H1 (cell line): Measurements from ENCODE around the gene ARHGAP15. TPM values are rescaled to one million over a fixed set of nuclear protein-coding genes. Genes with fewer than 3 reads are reported as not detected.

ENCODE experiments used
- CTCF ChIA-PET: fragments of 300-600 bp; sonication (Branson Sonifier 250); formaldehyde crosslinking; loops from one replicate; lab custom pipeline; 2021; ENCODE audit not compliant: partially characterized antibody; lab: Charles Lee
- POLR2A ChIA-PET: fragments of 300-600 bp; sonication (Branson Sonifier 250); formaldehyde crosslinking; loops from one replicate; lab custom pipeline; 2021; ENCODE audit warnings: inconsistent platforms; ENCODE audit not compliant: partially characterized antibody; lab: Charles Lee
- DNase-seq, 2 experiments: peaks; one replicate each; pipeline versions ENCODE4 v3.0.0 to v3.0.0-alpha.2; 2010 to 2022; ENCODE audit warnings: low spot score in 2 of 2, low read depth in 1 of 2, mixed read lengths in 1 of 2
- FAIRE-seq: peaks from 2 replicates; lab custom pipeline; 2011; peaks lifted over from hg19 to GRCh38; lab: Jason Lieb, UNC
- H2AFZ ChIP-seq: 2 replicates; pipeline ENCODE4 v1.8.1; 2012; ENCODE audit warnings: low read length, inconsistent platforms
- H2AK5ac ChIP-seq: 2 replicates; pipeline ENCODE4 v1.6.1; 2013; ENCODE audit warnings: low read depth, low read length
- H2BK120ac ChIP-seq: replicated peaks from 2 replicates; pipeline ENCODE3; 2013; ENCODE audit warnings: low read depth, low read length, inconsistent platforms
- H2BK12ac ChIP-seq: 2 replicates; pipeline ENCODE4 v1.6.1; 2013; ENCODE audit warnings: low read depth, low read length
- H2BK15ac ChIP-seq: 2 replicates; pipeline ENCODE4 v1.6.1; 2013; ENCODE audit warnings: low read length
- H2BK20ac ChIP-seq: 2 replicates; pipeline ENCODE4 v1.6.1; 2013; ENCODE audit warnings: low read length
- H2BK5ac ChIP-seq: 2 replicates; pipeline ENCODE4 v1.6.1; 2013; ENCODE audit warnings: low read depth, low read length
- H3K14ac ChIP-seq: 2 replicates; pipeline ENCODE4 v1.6.1; 2013; ENCODE audit warnings: inconsistent platforms; ENCODE audit not compliant: insufficient read length
- H3K18ac ChIP-seq: 2 replicates; pipeline ENCODE4 v1.6.1; 2013; ENCODE audit warnings: low read length; ENCODE audit errors: extremely low read depth
- H3K23ac ChIP-seq: 2 replicates; pipeline ENCODE4 v1.6.1; 2013; ENCODE audit warnings: inconsistent platforms; ENCODE audit not compliant: insufficient read length
- H3K23me2 ChIP-seq: 2 replicates; pipeline ENCODE4 v1.6.1; 2013; ENCODE audit warnings: low read depth, low read length
- H3K27ac ChIP-seq: 2 replicates; pipeline ENCODE4 v1.6.1; 2011; ENCODE audit warnings: low read depth, low read length, inconsistent platforms
- H3K27me3 ChIP-seq, 4 experiments: replicated peaks in 1 of 4; 1 replicate in 1 of 4; 2 replicates in 3 of 4; pipeline versions ENCODE4 v1.6.1 to v1.8.1; 2011 to 2013; ENCODE audit warnings: low read length in 3 of 4, mild to moderate bottlenecking in 3 of 4, inconsistent platforms in 2 of 4, mixed read lengths in 2 of 4, moderate library complexity in 1 of 4; ENCODE audit not compliant: control insufficient read depth in 3 of 4, insufficient read depth in 3 of 4; ENCODE audit errors: extremely low read depth in 1 of 4
- H3K36me3 ChIP-seq, 4 experiments: 2 replicates each; pipeline versions ENCODE4 v1.6.1 to v1.8.1; 2011 to 2013; ENCODE audit warnings: mild to moderate bottlenecking in 4 of 4, low read length in 3 of 4, moderate library complexity in 2 of 4, control low read depth in 1 of 4, inconsistent platforms in 1 of 4; ENCODE audit not compliant: insufficient read depth in 4 of 4, control insufficient read depth in 2 of 4
- H3K4ac ChIP-seq: replicated peaks from 2 replicates; pipeline ENCODE3; 2013; ENCODE audit warnings: low read length, low read depth, mixed read lengths, inconsistent platforms; ENCODE audit not compliant: insufficient read length
- H3K4me1 ChIP-seq, 4 experiments: replicated peaks in 1 of 4; 1 replicate in 1 of 4; 2 replicates in 3 of 4; pipeline versions ENCODE4 v1.6.1 to v1.8.1; 2011 to 2013; ENCODE audit warnings: low read length in 3 of 4, inconsistent platforms in 2 of 4, mixed read lengths in 1 of 4; ENCODE audit not compliant: insufficient read depth in 4 of 4, control insufficient read depth in 3 of 4
- H3K4me2 ChIP-seq, 2 experiments: 2 replicates each; pipeline versions ENCODE4 v1.6.1 to v1.8.1; 2011 to 2013; ENCODE audit warnings: low read depth in 2 of 2, low read length in 2 of 2, control low read depth in 1 of 2, inconsistent platforms in 1 of 2, mild to moderate bottlenecking in 1 of 2; ENCODE audit not compliant: insufficient read depth in 1 of 2
- H3K4me3 ChIP-seq, 4 experiments: fragments of 200-600, 300-600 bp in 1 of 4; sonication (generic), shearing (Covaris generic), sonication (Bioruptor Twin) in 1 of 4; 2 replicates each; pipeline versions ENCODE4 v1.5.1 to v1.8.1; 2011 to 2016; ENCODE audit warnings: low read length in 4 of 4, low read depth in 3 of 4, control low read depth in 2 of 4, inconsistent platforms in 2 of 4, mild to moderate bottlenecking in 2 of 4, mixed read lengths in 1 of 4, moderate library complexity in 1 of 4; ENCODE audit not compliant: insufficient read depth in 2 of 4; ENCODE audit errors: extremely low read depth in 1 of 4
- H3K56ac ChIP-seq: replicated peaks from 2 replicates; pipeline ENCODE3; 2013; ENCODE audit warnings: low read depth, mild to moderate bottlenecking, mixed read lengths, low read length, inconsistent platforms; ENCODE audit not compliant: insufficient read length
- H3K79me1 ChIP-seq: 2 replicates; pipeline ENCODE4 v1.6.1; 2013; ENCODE audit warnings: low read depth, low read length, control low read depth
- H3K79me2 ChIP-seq, 2 experiments: 2 replicates each; pipeline versions ENCODE4 v1.6.1 to v1.8.1; 2012 to 2013; ENCODE audit warnings: low read length in 2 of 2, mild to moderate bottlenecking in 2 of 2, inconsistent platforms in 1 of 2; ENCODE audit not compliant: insufficient read depth in 2 of 2, control insufficient read depth in 1 of 2
- H3K9ac ChIP-seq, 4 experiments: replicated peaks in 1 of 4; 1 replicate in 1 of 4; 2 replicates in 3 of 4; pipeline versions ENCODE4 v1.6.1 to v1.8.1; 2011 to 2013; ENCODE audit warnings: low read depth in 3 of 4, low read length in 3 of 4, control low read depth in 2 of 4, mild to moderate bottlenecking in 2 of 4, moderate library complexity in 2 of 4, inconsistent platforms in 1 of 4; ENCODE audit errors: extremely low read depth in 1 of 4
- H3K9me3 ChIP-seq, 2 experiments: 2 replicates each; pipeline versions ENCODE4 v1.6.1 to v1.8.1; 2012 to 2013; ENCODE audit warnings: mild to moderate bottlenecking in 2 of 2, moderate library complexity in 2 of 2, control low read depth in 1 of 2, inconsistent platforms in 1 of 2, low read depth in 1 of 2, low read length in 1 of 2, mixed read lengths in 1 of 2; ENCODE audit not compliant: insufficient read depth in 2 of 2
- H4K20me1 ChIP-seq, 2 experiments: replicated peaks in 1 of 2; 2 replicates each; pipeline versions ENCODE3 to v1.8.1; 2011 to 2013; ENCODE audit warnings: inconsistent platforms in 2 of 2, low read length in 2 of 2, mild to moderate bottlenecking in 1 of 2; ENCODE audit not compliant: insufficient read depth in 2 of 2, control insufficient read depth in 1 of 2
- H4K5ac ChIP-seq: 2 replicates; pipeline ENCODE4 v1.6.1; 2013; ENCODE audit warnings: low read length, low read depth, mixed read lengths, inconsistent platforms; ENCODE audit not compliant: insufficient read length
- H4K8ac ChIP-seq: 2 replicates; pipeline ENCODE4 v1.8.0; 2013; ENCODE audit warnings: mild to moderate bottlenecking, moderate library complexity, low read length, inconsistent platforms; ENCODE audit not compliant: insufficient read depth; ENCODE audit errors: extremely low read depth
- H4K91ac ChIP-seq: replicated peaks from 2 replicates; pipeline ENCODE3; 2013; ENCODE audit warnings: low read length, mixed read lengths, inconsistent platforms; ENCODE audit not compliant: insufficient read length
- BACH1 ChIP-seq: IDR thresholded peaks from 2 replicates; pipeline ENCODE4 v1.6.1; 2012; ENCODE audit warnings: low read length, improper control_type of control experiment
- CHD2 ChIP-seq: IDR thresholded peaks from 2 replicates; pipeline ENCODE4 v1.6.1; 2012; ENCODE audit warnings: low read length, improper control_type of control experiment
- EZH2 ChIP-seq: fragments of 200-600 bp; sonication (generic); IDR thresholded peaks from 2 replicates; pipeline ENCODE4 v1.7.1; 2012; ENCODE audit warnings: low read depth, mild to moderate bottlenecking, moderate library complexity, low read length, inconsistent platforms; ENCODE audit not compliant: severe bottlenecking
- FOSL1 ChIP-seq: IDR thresholded peaks from 2 replicates; pipeline ENCODE4 v1.6.1; 2011; ENCODE audit warnings: mild to moderate bottlenecking, low read depth, low read length, moderate library complexity; ENCODE audit not compliant: insufficient read depth
- KDM4A ChIP-seq: IDR thresholded peaks from one replicate; pipeline ENCODE4 v1.7.1; 2012; ENCODE audit warnings: low read depth, mild to moderate bottlenecking, moderate library complexity, low read length, inconsistent platforms; ENCODE audit not compliant: severe bottlenecking
- KDM5A ChIP-seq: fragments of 200-600 bp; IDR thresholded peaks from 2 replicates; pipeline ENCODE4 v1.7.1; 2012; ENCODE audit warnings: mild to moderate bottlenecking, low read length, inconsistent platforms, mixed read lengths
- PHF8 ChIP-seq: fragments of 200-600 bp; sonication (generic); conservative IDR thresholded peaks from 2 replicates; pipeline ENCODE4 v1.7.1; 2012; ENCODE audit warnings: low read depth, mild to moderate bottlenecking, inconsistent platforms, low read length, moderate library complexity
- POLR2A ChIP-seq, 2 experiments: IDR thresholded peaks; 1 replicate in 1 of 2; 2 replicates in 1 of 2; pipeline ENCODE4 v1.6.1; 2011; ENCODE audit warnings: low read depth in 2 of 2, low read length in 2 of 2, mild to moderate bottlenecking in 2 of 2; ENCODE audit errors: control extremely low read depth in 1 of 2
- TAF1 ChIP-seq: IDR thresholded peaks from 2 replicates; pipeline ENCODE4 v1.6.1; 2011; ENCODE audit warnings: mild to moderate bottlenecking, low read depth, low read length
- USF2 ChIP-seq: IDR thresholded peaks from 2 replicates; pipeline ENCODE4 v1.6.1; 2011; ENCODE audit warnings: low read length, improper control_type of control experiment
- WGBS, 2 experiments: shearing (Covaris generic) in 1 of 2; methylation state at CpG; one replicate each; pipeline versions ENCODE4 v1.1.6 to v1.1.7; 2013 to 2015; ENCODE audit warnings: low lambda C conversion rate in 2 of 2, mixed read lengths in 2 of 2, inconsistent platforms in 1 of 2, low coverage in 1 of 2, missing lambda C conversion rate in 1 of 2; ENCODE audit not compliant: insufficient replicate concordance in 2 of 2, insufficient coverage in 1 of 2, insufficient read length in 1 of 2; ENCODE audit errors: extremely low coverage in 1 of 2, missing lambda C conversion rate in 1 of 2; 5-methylcytosine and 5-hydroxymethylcytosine counted together
- polyA plus RNA-seq, 7 experiments: library from polyadenylated mRNA; depleted of rRNA in 3 of 7; stranded (reverse) in 5 of 7; unstranded in 2 of 7; fragments of >200 nt in 5 of 7; fragments of 200-250 nt in 2 of 7; gene quantifications; 1 replicate in 5 of 7; 2 replicates in 1 of 7; 4 replicates in 1 of 7; pipeline versions ENCODE4 v1.2.1 to v1.2.3, GENCODE V29; 2011 to 2013; ENCODE audit warnings: missing spikeins in 2 of 7, mixed read lengths in 2 of 7
- total RNA-seq: library from RNA; stranded (reverse); fragmentation: NEBNext Ultra II Directional; extraction: Animal tissue kit (Norgen Biotek cat#: 25700); gene quantifications from 2 replicates; pipeline ENCODE4 v1.2.1, GENCODE V29; 2021
- TF ChIP-seq, protein P1 (sequence below): IDR thresholded peaks from 2 replicates; pipeline ENCODE4 v1.6.1; 2012; ENCODE audit warnings: low read length, inconsistent platforms
- TF ChIP-seq, protein P2 (sequence below): IDR thresholded peaks from 2 replicates; pipeline ENCODE4 v1.6.1; 2012; ENCODE audit warnings: inconsistent platforms

ARHGAP15 gene
- total and polyA plus RNA-seq, 2 of the 8 experiments (the other 6 are each of a cell fraction or from before 2014, with no cell fraction given), result not detected

GRCh38 chr2:143486976-143487375 is 357.8 kb downstream of the ARHGAP15 start:
- Histone ChIP-seq H3K56ac (no peak overlapping the region), H3K27ac (no peak overlapping the region), H3K27me3 (no peaks in the 10 kb centered on the region), H3K23me2 (no peaks in the 10 kb centered on the region), H2AFZ (no peak overlapping the region), H3K4me1 (peaks cover 0 to 2% (median 0%) of the 10 kb centered on the region in 4 experiments; a peak in 1 of 7 replicates), H4K8ac (no peak overlapping the region), H3K79me1 (no peaks in the 10 kb centered on the region), H2BK12ac (no peak overlapping the region), H2BK20ac (no peak overlapping the region), H3K9me3 (no peaks in the 10 kb centered on the region), H3K23ac (no peak overlapping the region), H2BK5ac (no peak overlapping the region), H3K4me2 (no peak overlapping the region), H3K18ac (no peak overlapping the region), H3K4me3 (no peak overlapping the region), H4K5ac (no peak overlapping the region), H3K4ac (no peak overlapping the region), H2BK15ac (no peak overlapping the region), H3K9ac (no peak overlapping the region), H4K20me1 (no peaks in the 10 kb centered on the region), H3K14ac (no peak overlapping the region), H3K79me2 (no peaks in the 10 kb centered on the region), H2BK120ac (no peak overlapping the region), H3K36me3 (no peaks in the 10 kb centered on the region), H4K91ac (no peak overlapping the region), H2AK5ac (no peak overlapping the region)
- ChIA-PET POLR2A (no interaction called here), CTCF (no interaction called here)
- DNase-seq, result no peak
- WGBS, 2 experiments, result 79% methylated on average over 1 of the region's 1 CpG; no CpG with 5 or more reads in 1 of the 2 experiments
- FAIRE-seq, result no peak
- TF ChIP-seq, protein P1, sequence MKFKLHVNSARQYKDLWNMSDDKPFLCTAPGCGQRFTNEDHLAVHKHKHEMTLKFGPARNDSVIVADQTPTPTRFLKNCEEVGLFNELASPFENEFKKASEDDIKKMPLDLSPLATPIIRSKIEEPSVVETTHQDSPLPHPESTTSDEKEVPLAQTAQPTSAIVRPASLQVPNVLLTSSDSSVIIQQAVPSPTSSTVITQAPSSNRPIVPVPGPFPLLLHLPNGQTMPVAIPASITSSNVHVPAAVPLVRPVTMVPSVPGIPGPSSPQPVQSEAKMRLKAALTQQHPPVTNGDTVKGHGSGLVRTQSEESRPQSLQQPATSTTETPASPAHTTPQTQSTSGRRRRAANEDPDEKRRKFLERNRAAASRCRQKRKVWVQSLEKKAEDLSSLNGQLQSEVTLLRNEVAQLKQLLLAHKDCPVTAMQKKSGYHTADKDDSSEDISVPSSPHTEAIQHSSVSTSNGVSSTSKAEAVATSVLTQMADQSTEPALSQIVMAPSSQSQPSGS, result no peak
- no peak for TF ChIP-seq KDM5A
- TF ChIP-seq CHD2, result no peak
- TF ChIP-seq, protein P2, sequence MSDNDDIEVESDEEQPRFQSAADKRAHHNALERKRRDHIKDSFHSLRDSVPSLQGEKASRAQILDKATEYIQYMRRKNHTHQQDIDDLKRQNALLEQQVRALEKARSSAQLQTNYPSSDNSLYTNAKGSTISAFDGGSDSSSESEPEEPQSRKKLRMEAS, result no peak
- no peak for TF ChIP-seq BACH1
- no peak for TF ChIP-seq PHF8
- no peak for TF ChIP-seq POLR2A (IDR thresholded peaks at IDR 0.05; ENCODE audit: control extremely low read depth in 1 of 2, low read depth in 2 of 2, low read length in 2 of 2)
- no peak for TF ChIP-seq KDM4A
- TF ChIP-seq EZH2, result no peak
- no peak for TF ChIP-seq TAF1
- TF ChIP-seq FOSL1, result no peak
- TF ChIP-seq USF2, result no peak
